ENCODE results near the gene RILPL2.
"Not testable (repeated sequence)": the region's sequence is repeated elsewhere in the genome, so short reads cannot be mapped to it uniquely, and the experiment has no call there.

The RILPL2 gene

DNA sequence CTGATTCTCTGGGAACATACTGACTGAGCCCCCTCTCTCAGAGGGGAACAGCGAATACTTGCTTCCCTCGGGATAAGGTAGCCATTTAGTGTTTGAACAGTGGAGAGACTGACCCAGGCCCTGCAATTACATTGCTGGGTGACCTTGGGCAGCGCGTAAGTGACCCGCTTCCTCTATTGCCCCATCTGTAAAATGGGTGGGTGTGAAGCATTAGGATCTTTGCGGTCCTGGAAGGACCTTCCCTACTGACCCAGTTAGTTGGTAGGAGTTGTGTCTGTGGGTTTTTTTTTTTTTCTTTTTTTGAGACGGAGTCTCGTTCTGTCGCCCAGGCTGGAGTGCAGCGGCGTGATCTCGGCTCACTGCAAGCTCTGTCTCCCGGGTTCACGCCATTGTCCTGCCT lies 53.8 kb downstream of the RILPL2 start:
- DNase-seq (ENCODE audit: low spot score) = no peak

DNA sequence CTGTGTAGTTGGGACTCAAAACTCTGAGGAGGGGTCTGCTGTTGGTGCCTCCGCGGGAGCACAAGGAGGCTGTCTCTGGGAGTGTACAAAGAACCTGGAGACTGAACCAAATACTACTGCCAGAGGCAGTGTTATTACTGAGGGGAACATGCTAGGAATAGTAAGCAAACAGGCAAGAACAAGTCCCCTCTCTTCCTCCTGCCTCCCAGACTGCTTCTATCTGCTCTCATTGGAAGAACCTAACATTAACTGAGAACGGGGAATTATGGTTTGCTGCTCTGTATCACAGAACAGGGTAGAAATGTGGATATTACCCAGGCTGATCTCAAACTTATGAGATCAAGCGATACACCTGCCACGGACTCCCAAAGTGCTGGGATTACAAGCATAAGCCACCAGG lies 57.1 kb downstream of the RILPL2 start:
- no peak for DNase-seq (ENCODE audit: low spot score)

DNA sequence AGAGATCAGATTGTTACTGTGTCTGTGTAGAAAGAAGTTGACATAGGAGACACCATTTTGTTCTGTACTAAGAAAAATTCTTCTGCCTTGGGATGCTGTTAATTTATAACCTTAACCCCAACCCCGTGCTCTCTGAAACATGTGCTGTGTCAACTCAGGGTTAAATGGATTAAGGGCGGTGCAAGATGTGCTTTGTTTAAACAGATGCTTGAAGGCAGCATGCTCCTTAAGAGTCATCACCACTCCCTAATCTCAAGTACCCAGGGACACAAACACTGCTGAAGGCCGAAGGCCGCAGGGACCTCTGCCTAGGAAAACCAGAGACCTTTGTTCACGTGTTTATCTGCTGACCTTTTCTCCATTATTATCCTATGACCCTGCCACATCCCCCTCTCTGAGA lies 64.1 kb downstream of the RILPL2 start:
- DNase-seq (ENCODE audit: low spot score) = not testable (repeated sequence)

- not testable (repeated sequence) for DNase-seq (ENCODE audit: low spot score)
These were observed 64.7 kb downstream of the RILPL2 start for GRCh38 chr12:123371667-123372368.

DNA sequence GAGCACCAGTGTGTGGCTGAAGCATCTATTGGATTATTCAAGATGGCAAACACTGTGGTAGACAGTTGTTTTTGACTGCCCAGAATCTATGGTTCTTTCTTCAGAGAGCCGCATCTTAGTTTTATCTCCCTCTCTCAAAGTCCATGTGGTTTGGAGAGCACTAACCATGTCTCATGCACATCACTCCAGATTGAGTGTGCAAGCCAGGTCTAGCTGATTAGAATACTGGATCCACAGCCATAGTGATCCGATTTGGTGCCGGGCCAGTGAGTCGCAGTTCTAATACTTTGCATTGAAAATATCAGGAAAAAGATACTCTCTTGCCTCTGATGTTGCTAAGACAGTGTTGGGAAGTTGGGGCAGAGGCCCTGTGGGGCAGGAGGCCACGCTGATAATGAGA lies 67.3 kb downstream of the RILPL2 start:
- no peak for DNase-seq (ENCODE audit: low spot score)

- not testable (repeated sequence) for DNase-seq (ENCODE audit: low spot score)
These were observed 68.1 kb downstream of the RILPL2 start for GRCh38 chr12:123368431-123368830.

- DNase-seq (ENCODE audit: low spot score) = no peak
These were observed 69.0 kb downstream of the RILPL2 start for GRCh38 chr12:123367511-123367910.
